Endothelial cell of umbilical vein (primary cell): ENCODE data around the gene ARHGEF25. TPM values are rescaled to one million over a fixed set of nuclear protein-coding genes. Genes with fewer than 3 reads are reported as not detected.

Source experiments
- BruUV-seq: library from RNA; stranded (reverse); fragments of 400-500 nt; replicated peaks from 2 replicates; lab custom pipeline; 2021; lab: Mats Ljungman, UMichigan
- CTCF ChIA-PET: fragments of 300-600, 350-600 bp; sonication (Branson Sonifier 250); formaldehyde crosslinking; loops from one replicate; lab custom pipeline; 2021; ENCODE audit warnings: antibody characterized with exemption, inconsistent platforms; lab: Charles Lee
- POLR2A ChIA-PET: fragments of 300-600, 350-600 bp; sonication (Branson Sonifier 250); formaldehyde crosslinking; loops from one replicate; lab custom pipeline; 2021; ENCODE audit warnings: antibody characterized with exemption, inconsistent platforms; lab: Charles Lee
- DNase-seq: peaks from one replicate; pipeline ENCODE4 v3.0.0-alpha.2; 2011; ENCODE audit warnings: low read depth, low spot score
- FAIRE-seq: peaks from 2 replicates; lab custom pipeline; 2011; peaks lifted over from hg19 to GRCh38; lab: Jason Lieb, UNC
- H2AFZ ChIP-seq: 2 replicates; pipeline ENCODE4 v1.6.0; 2012; ENCODE audit warnings: low read depth, low read length, control low read depth, inconsistent platforms
- H3K27ac ChIP-seq: 2 replicates; pipeline ENCODE4 v1.5.1; 2011; ENCODE audit warnings: low read depth, mild to moderate bottlenecking, control low read depth, low read length, moderate library complexity; ENCODE audit not compliant: insufficient read depth
- H3K27me3 ChIP-seq, 2 experiments: 2 replicates each; pipeline versions ENCODE4 v1.6.0 to v1.6.1; 2011; ENCODE audit warnings: low read length in 2 of 2, mixed read lengths in 1 of 2; ENCODE audit not compliant: control insufficient read depth in 2 of 2, insufficient read depth in 2 of 2
- H3K36me3 ChIP-seq, 2 experiments: 2 replicates in 1 of 2; 3 replicates in 1 of 2; pipeline ENCODE4 v1.5.1; 2011; ENCODE audit warnings: low read length in 2 of 2, mild to moderate bottlenecking in 1 of 2, moderate library complexity in 1 of 2; ENCODE audit not compliant: control insufficient read depth in 2 of 2, insufficient read depth in 2 of 2; ENCODE audit errors: extremely low read depth in 1 of 2
- H3K4me1 ChIP-seq: 3 replicates; pipeline ENCODE4 v1.5.1; 2011; ENCODE audit warnings: mild to moderate bottlenecking, low read length; ENCODE audit not compliant: control insufficient read depth, insufficient read depth; ENCODE audit errors: extremely low read depth
- H3K4me2 ChIP-seq: 2 replicates; pipeline ENCODE4 v1.6.1; 2011; ENCODE audit warnings: low read length, control low read depth, mixed read lengths; ENCODE audit not compliant: insufficient read depth
- H3K4me3 ChIP-seq, 3 experiments: fragments of 200-600 bp in 1 of 3; sonication (generic), shearing (Covaris generic) in 1 of 3; replicated peaks in 1 of 3; 2 replicates each; pipeline ENCODE4 v1.5.1; 2011 to 2016; ENCODE audit warnings: control low read depth in 3 of 3, low read length in 3 of 3, mild to moderate bottlenecking in 2 of 3, inconsistent platforms in 1 of 3, low read depth in 1 of 3, moderate library complexity in 1 of 3; ENCODE audit not compliant: insufficient read depth in 1 of 3
- H3K79me2 ChIP-seq: 2 replicates; pipeline ENCODE4 v1.6.0; 2012; ENCODE audit warnings: low read length, inconsistent platforms; ENCODE audit not compliant: control insufficient read depth, insufficient read depth
- H3K9ac ChIP-seq: replicated peaks from 2 replicates; pipeline ENCODE3; 2011; ENCODE audit warnings: low read length, control low read depth; ENCODE audit not compliant: insufficient read depth; ENCODE audit errors: extremely low read depth
- H3K9me1 ChIP-seq: replicated peaks from 3 replicates; pipeline ENCODE4 v1.6.0; 2011; ENCODE audit warnings: mild to moderate bottlenecking, low read length; ENCODE audit not compliant: control insufficient read depth, insufficient read depth; ENCODE audit errors: extremely low read depth
- H3K9me3 ChIP-seq: replicated peaks from 2 replicates; pipeline ENCODE4 v1.5.1; 2012; ENCODE audit warnings: low read length, inconsistent platforms; ENCODE audit not compliant: control insufficient read depth, insufficient read depth
- H4K20me1 ChIP-seq: replicated peaks from 2 replicates; pipeline ENCODE3; 2011; ENCODE audit warnings: mild to moderate bottlenecking, low read length; ENCODE audit not compliant: control insufficient read depth, insufficient read depth; ENCODE audit errors: extremely low read depth
- EZH2 ChIP-seq: IDR thresholded peaks from 2 replicates; pipeline ENCODE4 v1.6.1; 2012; ENCODE audit warnings: borderline replicate concordance, low read depth, mild to moderate bottlenecking, moderate library complexity, low read length, inconsistent platforms; ENCODE audit not compliant: severe bottlenecking
- FOS ChIP-seq: IDR thresholded peaks from 2 replicates; pipeline ENCODE4 v1.6.1; 2011; ENCODE audit warnings: mild to moderate bottlenecking, low read length, moderate library complexity, borderline replicate concordance; ENCODE audit not compliant: insufficient read depth
- GATA2 ChIP-seq: IDR thresholded peaks from 2 replicates; pipeline ENCODE4 v1.7.0; 2011; ENCODE audit warnings: low read depth, mild to moderate bottlenecking, moderate library complexity, mixed read lengths, low read length; ENCODE audit not compliant: insufficient read length, insufficient read depth
- JUN ChIP-seq: IDR thresholded peaks from 2 replicates; pipeline ENCODE4 v1.6.1; 2011; ENCODE audit warnings: borderline replicate concordance, low read depth; ENCODE audit not compliant: insufficient read length, insufficient read depth
- MYC ChIP-seq: IDR thresholded peaks from one replicate; pipeline ENCODE4 v1.6.1; 2011; ENCODE audit warnings: mild to moderate bottlenecking, low read depth, low read length
- POLR2A ChIP-seq: IDR thresholded peaks from 2 replicates; pipeline ENCODE4 v1.6.1; 2012; ENCODE audit warnings: low read depth, mild to moderate bottlenecking, control low read depth, low read length
- POLR2AphosphoS5 ChIP-seq: IDR thresholded peaks from 2 replicates; pipeline ENCODE4 v1.6.1; 2012; ENCODE audit warnings: low read depth, mild to moderate bottlenecking, control low read depth, low read length, moderate library complexity; ENCODE audit not compliant: insufficient read depth
- dilution Hi-C: fragments of 300-500 bp; cut with MboI; formaldehyde crosslinking; loops from one replicate; pipeline ENCODE4 v1.15.0; 2019; ENCODE audit warnings: low sequenced_read_pairs; ENCODE audit not compliant: extremely low pct_ligation_motif_present
- intact Hi-C: fragments of 100-400 bp; cut with micrococcal nuclease; formaldehyde crosslinking; loops from one replicate; pipeline ENCODE4 v1.10.0; 2022
- polyA plus RNA-seq, 4 experiments: library from polyadenylated mRNA; depleted of rRNA in 3 of 4; stranded (reverse) in 3 of 4; unstranded in 1 of 4; fragments of >200 nt; gene quantifications; 2 replicates each; pipeline versions ENCODE4 v1.2.1 to v1.2.3, GENCODE V29; 2011 to 2012; ENCODE audit warnings: missing spikeins in 1 of 4
- total RNA-seq: library from RNA; stranded (reverse); gene quantifications from 2 replicates; pipeline ENCODE4 v1.2.3, GENCODE V29; 2021
- TF ChIP-seq, protein P1 (sequence below), 2 donors: IDR thresholded peaks; 1 replicate in 1 of 2; 2 replicates in 1 of 2; pipeline ENCODE4 v1.5.1; 2011; ENCODE audit warnings: low read length in 2 of 2, mild to moderate bottlenecking in 2 of 2, moderate library complexity in 2 of 2, control low read depth in 1 of 2, inconsistent platforms in 1 of 2, low read depth in 1 of 2; ENCODE audit not compliant: insufficient read depth in 1 of 2; ENCODE audit errors: extremely low read depth in 1 of 2
- TF ChIP-seq, protein P2 (sequence below): IDR thresholded peaks from 2 replicates; pipeline ENCODE4 v1.6.1; 2011; ENCODE audit not compliant: insufficient read depth, insufficient read length

ARHGEF25 gene
- total and polyA plus RNA-seq, 2 donors (not counting 3 experiments of a cell fraction or from before 2014, with no cell fraction given), result 4.7 to 7.4 TPM

DNA sequence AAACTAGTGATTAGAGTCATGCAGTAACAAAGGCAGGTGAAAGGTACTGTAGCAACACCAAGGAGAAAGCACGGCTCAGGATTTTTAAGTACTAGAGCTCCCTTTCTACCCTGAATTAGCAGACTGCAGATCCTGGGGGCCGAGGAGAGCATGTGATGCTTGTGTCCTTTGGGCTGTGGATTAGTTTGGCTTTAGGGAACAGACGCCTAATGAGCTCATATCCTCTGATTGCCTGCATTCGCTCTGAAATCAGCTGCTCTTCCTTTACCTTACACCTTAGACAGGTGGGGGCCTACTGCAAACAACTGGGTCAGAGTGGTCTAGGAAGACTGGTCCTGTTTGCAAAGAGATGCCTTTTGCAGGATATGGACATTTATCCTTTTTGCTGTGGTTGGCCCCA lies 18.0 kb upstream of the ARHGEF25 start:
- intact Hi-C loops, result no loop called here
- peaks cover 5% of the 10 kb centered on the region for H3K4me1 ChIP-seq
- ChIA-PET CTCF (interaction anchor here (0.5 to 3.3 kb wide), 6 partner anchors 10 to 344 kb away, joined by 3 to 63 read pairs (median 4); partner anchors contain the start of genes B4GALNT1 and OS9), POLR2A (no interaction called here)
- H3K9me3 ChIP-seq, result no peaks in the 10 kb centered on the region
- H3K9ac ChIP-seq, result no peak overlapping the region
- H2AFZ ChIP-seq, result no peak overlapping the region
- no peaks in the 10 kb centered on the region for H4K20me1 ChIP-seq
- DNase-seq (no peak), FAIRE-seq (no peak)
- no peaks in the 10 kb centered on the region for H3K79me2 ChIP-seq
- dilution Hi-C loops, result no loop called here
- TF ChIP-seq JUN (no peak), FOS (no peak), EZH2 (no peak), POLR2A (no peak), POLR2AphosphoS5 (no peak), GATA2 (no peak), MYC (no peak)
- TF ChIP-seq, protein P1, sequence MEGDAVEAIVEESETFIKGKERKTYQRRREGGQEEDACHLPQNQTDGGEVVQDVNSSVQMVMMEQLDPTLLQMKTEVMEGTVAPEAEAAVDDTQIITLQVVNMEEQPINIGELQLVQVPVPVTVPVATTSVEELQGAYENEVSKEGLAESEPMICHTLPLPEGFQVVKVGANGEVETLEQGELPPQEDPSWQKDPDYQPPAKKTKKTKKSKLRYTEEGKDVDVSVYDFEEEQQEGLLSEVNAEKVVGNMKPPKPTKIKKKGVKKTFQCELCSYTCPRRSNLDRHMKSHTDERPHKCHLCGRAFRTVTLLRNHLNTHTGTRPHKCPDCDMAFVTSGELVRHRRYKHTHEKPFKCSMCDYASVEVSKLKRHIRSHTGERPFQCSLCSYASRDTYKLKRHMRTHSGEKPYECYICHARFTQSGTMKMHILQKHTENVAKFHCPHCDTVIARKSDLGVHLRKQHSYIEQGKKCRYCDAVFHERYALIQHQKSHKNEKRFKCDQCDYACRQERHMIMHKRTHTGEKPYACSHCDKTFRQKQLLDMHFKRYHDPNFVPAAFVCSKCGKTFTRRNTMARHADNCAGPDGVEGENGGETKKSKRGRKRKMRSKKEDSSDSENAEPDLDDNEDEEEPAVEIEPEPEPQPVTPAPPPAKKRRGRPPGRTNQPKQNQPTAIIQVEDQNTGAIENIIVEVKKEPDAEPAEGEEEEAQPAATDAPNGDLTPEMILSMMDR (IDR thresholded peaks at IDR 0.05; ENCODE audit: extremely low read depth in 1 of 2, insufficient read depth in 1 of 2, low read depth in 1 of 2, low read length in 2 of 2), result no peak
- TF ChIP-seq, protein P2, sequence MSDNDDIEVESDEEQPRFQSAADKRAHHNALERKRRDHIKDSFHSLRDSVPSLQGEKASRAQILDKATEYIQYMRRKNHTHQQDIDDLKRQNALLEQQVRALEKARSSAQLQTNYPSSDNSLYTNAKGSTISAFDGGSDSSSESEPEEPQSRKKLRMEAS, result no peak
- no peak overlapping the region for H3K27ac ChIP-seq
- no TSS peak for BruUV-seq
- no peak overlapping the region for H3K4me2 ChIP-seq
- H3K27me3 ChIP-seq, result peaks cover 1 to 4% of the 10 kb centered on the region in 2 experiments
- H3K9me1 ChIP-seq, result no peaks in the 10 kb centered on the region
- no peaks in the 10 kb centered on the region for H3K36me3 ChIP-seq
- H3K4me3 ChIP-seq, result no peak overlapping the region
